WTC11 (cell line): ENCODE measurements around the gene ZFHX3.

Source experiments
- CTCF ChIP-seq: fragments of 200-600 bp; IDR thresholded peaks from 2 replicates; pipeline ENCODE4 v1.8.0; 2022; ENCODE audit warnings: antibody characterized with exemption
- E2F5 ChIP-seq: sonication (generic); formaldehyde crosslinking; IDR thresholded peaks from 2 replicates; pipeline ENCODE4 v1.8.1; 2022; ENCODE audit warnings: mild to moderate bottlenecking, moderate library complexity, missing genetic modification reagents
- JUN ChIP-seq: sonication (generic); formaldehyde crosslinking; IDR thresholded peaks from 2 replicates; pipeline ENCODE4 v1.8.0; 2023; ENCODE audit warnings: mild to moderate bottlenecking, missing genetic modification reagents
- NR1H2 ChIP-seq: sonication (generic); formaldehyde crosslinking; IDR thresholded peaks from 2 replicates; pipeline ENCODE4 v1.9.0; 2021; ENCODE audit warnings: mild to moderate bottlenecking, moderate library complexity, missing genetic modification reagents
- USF1 ChIP-seq: sonication (generic); formaldehyde crosslinking; IDR thresholded peaks from 2 replicates; pipeline ENCODE4 v1.8.0; 2022; ENCODE audit warnings: mild to moderate bottlenecking, missing genetic modification reagents
- ZNF232 ChIP-seq: sonication (generic); formaldehyde crosslinking; IDR thresholded peaks from 2 replicates; pipeline ENCODE4 v1.8.0; 2022; ENCODE audit warnings: mild to moderate bottlenecking, missing genetic modification reagents

- no peak for TF ChIP-seq JUN (CRISPR knock-in tag)
- no peak for TF ChIP-seq USF1
- TF ChIP-seq ZNF232: no peak
- TF ChIP-seq NR1H2: no peak
- TF ChIP-seq E2F5: no peak
- no peak for TF ChIP-seq CTCF
These were observed 117.5 kb downstream of the ZFHX3 start for GRCh38 chr16:72930396-72930795.
